ENCODE results near the gene ZZZ3. TPM values are rescaled to one million over a fixed set of nuclear protein-coding genes. Genes with fewer than 3 reads are reported as not detected.

ZZZ3 gene
- total RNA-seq, 2 donors from 2014 or later = 34.1 to 43.6 TPM

GRCh38 chr1:77643456-77643855, 39.0 kb downstream of the ZZZ3 start:
- no peak overlapping the region for H3K27ac Mint-ChIP-seq
- H3K9me3 Mint-ChIP-seq = peaks cover 2 to 3% of the 10 kb centered on the region in 2 donors
- DNase-seq (ENCODE audit: low spot score in 2 of 2) (no peak), ATAC-seq (no peak)
- H3K36me3 Mint-ChIP-seq = peaks cover 13 to 17% of the 10 kb centered on the region in 2 donors

- ATAC-seq (no peak), DNase-seq (ENCODE audit: low spot score in 2 of 2) (no peak)
- H3K27ac Mint-ChIP-seq = no peak overlapping the region
- peaks cover 10 to 12% of the 10 kb centered on the region in 2 donors for H3K36me3 Mint-ChIP-seq
- H3K9me3 Mint-ChIP-seq = no peaks in the 10 kb centered on the region
Observed at GRCh38 chr1:77642941-77643340, 39.5 kb downstream of the ZZZ3 start.

- no peak overlapping the region for H3K27ac Mint-ChIP-seq
- no peaks in the 10 kb centered on the region for H3K9me3 Mint-ChIP-seq
- H3K36me3 Mint-ChIP-seq = peaks cover 10 to 11% of the 10 kb centered on the region in 2 donors
- no peak for ATAC-seq
- no peak for DNase-seq (ENCODE audit: low spot score in 2 of 2)
Observed at GRCh38 chr1:77642196-77642595, 40.3 kb downstream of the ZZZ3 start.

GRCh38 chr1:77639557-77640069, 42.8 kb downstream of the ZZZ3 start:
- Mint-ChIP-seq H3K36me3 (no peaks in the 10 kb centered on the region), H3K9me3 (no peaks in the 10 kb centered on the region), H3K27ac (no peak overlapping the region)
- no peak for DNase-seq (ENCODE audit: low spot score in 2 of 2)
- peak in 1 of 2 donors; percentile 24 for ATAC-seq

- no peaks in the 10 kb centered on the region for H3K9me3 Mint-ChIP-seq
- H3K36me3 Mint-ChIP-seq = no peaks in the 10 kb centered on the region
- DNase-seq (ENCODE audit: low spot score in 2 of 2) (no peak), ATAC-seq (no peak)
- no peak overlapping the region for H3K27ac Mint-ChIP-seq
Observed at GRCh38 chr1:77639056-77639455, 43.4 kb downstream of the ZZZ3 start.

- ATAC-seq = no peak
- H3K9me3 Mint-ChIP-seq = no peaks in the 10 kb centered on the region
- no peak overlapping the region for H3K27ac Mint-ChIP-seq
- DNase-seq (ENCODE audit: low spot score in 2 of 2) = no peak
- peaks cover 8 to 14% of the 10 kb centered on the region in 2 donors for H3K36me3 Mint-ChIP-seq
Observed at GRCh38 chr1:77636864-77637263, 45.6 kb downstream of the ZZZ3 start.

Other genes with a start within 250 kb of the ZZZ3 start
- 10 to 100 TPM; 45.8 to 53.9 TPM for gene USP33, start 77.2 kb upstream of the ZZZ3 start, total RNA-seq
- gene MIGA1, start 97.0 kb upstream of the ZZZ3 start, total RNA-seq = 10 to 100 TPM in 1 of 2 donors, 1 to 10 TPM in 1; 9.7 to 11.5 TPM
- 1 to 10 TPM; 1.3 to 1.6 TPM for gene NEXN, start 206.0 kb upstream of the ZZZ3 start, total RNA-seq

All from activated naive CD4-positive, alpha-beta T cell treated with anti-CD3 and anti-CD28 coated beads, Interleukin-2, amount 50 U/mL, for 72 hours (primary cell).